Fibroblast of lung (primary cell): Measurements from ENCODE around the gene GDF9. TPM values are rescaled to one million over a fixed set of nuclear protein-coding genes. Genes with fewer than 3 reads are reported as not detected.

ENCODE experiments used
- DNase-seq, 2 donors: peaks; one replicate each; pipeline versions ENCODE4 v3.0.0 to v3.0.0-alpha.2; 2010; ENCODE audit warnings: low read depth in 2 of 2
- H2AFZ ChIP-seq: 2 replicates; pipeline ENCODE4 v1.5.1; 2012; ENCODE audit warnings: low read length, control low read depth, inconsistent platforms
- H3K27ac ChIP-seq: 2 replicates; pipeline ENCODE4 v1.5.1; 2011; ENCODE audit warnings: low read length, control low read depth; ENCODE audit not compliant: insufficient read depth
- H3K27me3 ChIP-seq: 2 replicates; pipeline ENCODE4 v1.5.1; 2011; ENCODE audit warnings: mild to moderate bottlenecking, low read length; ENCODE audit not compliant: control insufficient read depth, insufficient read depth
- H3K36me3 ChIP-seq: 2 replicates; pipeline ENCODE4 v1.5.1; 2011; ENCODE audit warnings: low read length; ENCODE audit not compliant: control insufficient read depth, insufficient read depth
- H3K4me1 ChIP-seq: 2 replicates; pipeline ENCODE4 v1.5.1; 2011; ENCODE audit warnings: low read length; ENCODE audit not compliant: control insufficient read depth, insufficient read depth; ENCODE audit errors: extremely low read depth
- H3K4me2 ChIP-seq: 2 replicates; pipeline ENCODE4 v1.5.1; 2011; ENCODE audit warnings: low read length, control low read depth; ENCODE audit not compliant: insufficient read depth; ENCODE audit errors: extremely low read depth
- H3K4me3 ChIP-seq, 4 experiments: fragments of 200-600 bp in 1 of 4; sonication (generic) in 1 of 4; replicated peaks in 1 of 4; 2 replicates each; pipeline ENCODE4 v1.5.1; 2011 to 2016; ENCODE audit warnings: low read length in 4 of 4, low read depth in 3 of 4, mild to moderate bottlenecking in 3 of 4, control low read depth in 2 of 4, inconsistent platforms in 1 of 4, mixed read lengths in 1 of 4; ENCODE audit not compliant: insufficient read depth in 1 of 4; ENCODE audit errors: control extremely low read depth in 1 of 4
- H3K79me2 ChIP-seq: 2 replicates; pipeline ENCODE4 v1.5.1; 2012; ENCODE audit warnings: mild to moderate bottlenecking, low read length, inconsistent platforms; ENCODE audit not compliant: control insufficient read depth, insufficient read depth
- H3K9ac ChIP-seq: 2 replicates; pipeline ENCODE4 v1.5.1; 2011; ENCODE audit warnings: mild to moderate bottlenecking, low read length, control low read depth; ENCODE audit not compliant: insufficient read depth
- H3K9me3 ChIP-seq: 2 replicates; pipeline ENCODE4 v1.5.1; 2012; ENCODE audit warnings: low read depth, low read length; ENCODE audit not compliant: control insufficient read depth, insufficient read depth
- H4K20me1 ChIP-seq: 2 replicates; pipeline ENCODE4 v1.5.1; 2011; ENCODE audit warnings: low read length; ENCODE audit not compliant: control insufficient read depth, insufficient read depth; ENCODE audit errors: extremely low read depth
- EZH2 ChIP-seq: IDR thresholded peaks from 2 replicates; pipeline ENCODE4 v1.5.1; 2012; ENCODE audit warnings: low read length, control low read depth, mild to moderate bottlenecking; ENCODE audit errors: missing control alignments
- polyA plus RNA-seq, 2 donors: library from polyadenylated mRNA; depleted of rRNA in 1 of 2; stranded (reverse) in 1 of 2; unstranded in 1 of 2; fragments of >200 nt; gene quantifications; 2 replicates each; pipeline ENCODE4 v1.2.1, GENCODE V29; 2011 to 2012; ENCODE audit warnings: missing spikeins in 1 of 2
- total RNA-seq: library from RNA; depleted of rRNA; stranded (reverse); fragments of >200 nt; gene quantifications from 2 replicates; pipeline ENCODE4 v1.2.1, GENCODE V29; 2014
- TF ChIP-seq, protein P1 (sequence below), 2 donors: IDR thresholded peaks in 1 of 2; conservative IDR thresholded peaks in 1 of 2; 1 replicate in 1 of 2; 2 replicates in 1 of 2; pipeline ENCODE4 v1.5.1; 2011 to 2012; ENCODE audit warnings: low read length in 2 of 2, control low read depth in 1 of 2, inconsistent platforms in 1 of 2, low read depth in 1 of 2, mild to moderate bottlenecking in 1 of 2

The GDF9 gene
- total and polyA plus RNA-seq, 2 donors (not counting 1 experiment from before 2014, with no cell fraction given): 0.11 to 0.17 TPM

DNA sequence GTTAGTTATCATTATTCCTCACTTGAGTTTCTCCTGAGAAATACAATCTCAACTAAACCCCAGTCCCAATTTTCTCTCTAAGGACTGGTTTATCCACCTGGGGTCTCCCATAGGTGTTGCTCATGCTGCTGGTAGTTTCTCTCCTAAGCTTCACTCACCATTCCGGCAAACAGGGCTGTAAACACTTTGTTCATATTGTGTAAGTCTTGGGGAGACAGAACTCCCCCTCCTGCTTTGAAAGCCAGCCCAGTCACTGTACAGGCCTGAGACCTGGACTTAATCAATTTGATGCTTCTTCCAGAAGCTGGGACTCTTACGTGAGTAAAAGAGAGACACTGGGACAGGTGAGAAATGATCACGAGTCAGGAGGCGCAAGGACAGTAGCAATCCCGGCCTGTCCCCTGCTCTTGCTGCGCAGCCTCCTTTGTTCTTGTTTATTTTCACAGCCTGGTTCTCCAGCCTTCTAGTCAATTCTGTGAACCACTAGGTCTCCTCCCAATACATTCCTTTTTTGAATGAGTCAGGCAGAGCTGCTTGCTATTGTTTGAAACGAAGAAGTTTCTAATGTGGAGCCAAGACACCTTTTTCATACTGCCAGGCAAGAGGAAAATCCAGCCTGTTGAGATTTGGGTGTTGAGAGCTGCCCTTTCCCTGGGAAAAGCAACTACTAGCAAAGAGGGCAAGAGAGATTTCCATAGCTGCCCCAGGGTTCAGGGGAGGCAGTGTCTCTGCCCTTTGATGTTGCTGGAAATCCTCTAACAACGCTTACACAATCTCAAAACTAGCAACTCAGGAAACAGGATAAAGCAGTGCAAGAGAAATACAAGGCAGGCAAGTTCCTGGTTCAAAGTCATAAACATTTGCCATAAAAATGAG, 26.6 kb downstream of the GDF9 start:
- H3K9ac ChIP-seq: no peak overlapping the region
- no peaks in the 10 kb centered on the region for H3K36me3 ChIP-seq
- H3K9me3 ChIP-seq: no peaks in the 10 kb centered on the region
- H2AFZ ChIP-seq: peak overlapping the region; percentile 74
- H3K27ac ChIP-seq: peak overlapping the region; percentile 22
- H3K4me2 ChIP-seq: peak overlapping the region; percentile 39
- H3K4me3 ChIP-seq: no peak overlapping the region
- peak; percentile 68 to 88 for DNase-seq
- H3K4me1 ChIP-seq: peaks cover 13% of the 10 kb centered on the region
- no peaks in the 10 kb centered on the region for H3K79me2 ChIP-seq
- TF ChIP-seq EZH2: no peak
- TF ChIP-seq, protein P1, sequence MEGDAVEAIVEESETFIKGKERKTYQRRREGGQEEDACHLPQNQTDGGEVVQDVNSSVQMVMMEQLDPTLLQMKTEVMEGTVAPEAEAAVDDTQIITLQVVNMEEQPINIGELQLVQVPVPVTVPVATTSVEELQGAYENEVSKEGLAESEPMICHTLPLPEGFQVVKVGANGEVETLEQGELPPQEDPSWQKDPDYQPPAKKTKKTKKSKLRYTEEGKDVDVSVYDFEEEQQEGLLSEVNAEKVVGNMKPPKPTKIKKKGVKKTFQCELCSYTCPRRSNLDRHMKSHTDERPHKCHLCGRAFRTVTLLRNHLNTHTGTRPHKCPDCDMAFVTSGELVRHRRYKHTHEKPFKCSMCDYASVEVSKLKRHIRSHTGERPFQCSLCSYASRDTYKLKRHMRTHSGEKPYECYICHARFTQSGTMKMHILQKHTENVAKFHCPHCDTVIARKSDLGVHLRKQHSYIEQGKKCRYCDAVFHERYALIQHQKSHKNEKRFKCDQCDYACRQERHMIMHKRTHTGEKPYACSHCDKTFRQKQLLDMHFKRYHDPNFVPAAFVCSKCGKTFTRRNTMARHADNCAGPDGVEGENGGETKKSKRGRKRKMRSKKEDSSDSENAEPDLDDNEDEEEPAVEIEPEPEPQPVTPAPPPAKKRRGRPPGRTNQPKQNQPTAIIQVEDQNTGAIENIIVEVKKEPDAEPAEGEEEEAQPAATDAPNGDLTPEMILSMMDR (conservative IDR thresholded peaks at IDR 0.05 in 1 of 2, IDR thresholded peaks at IDR 0.05 in 1 of 2; ENCODE audit: low read depth in 1 of 2, low read length in 2 of 2): no peak
- no peaks in the 10 kb centered on the region for H3K27me3 ChIP-seq
- no peaks in the 10 kb centered on the region for H4K20me1 ChIP-seq

DNA sequence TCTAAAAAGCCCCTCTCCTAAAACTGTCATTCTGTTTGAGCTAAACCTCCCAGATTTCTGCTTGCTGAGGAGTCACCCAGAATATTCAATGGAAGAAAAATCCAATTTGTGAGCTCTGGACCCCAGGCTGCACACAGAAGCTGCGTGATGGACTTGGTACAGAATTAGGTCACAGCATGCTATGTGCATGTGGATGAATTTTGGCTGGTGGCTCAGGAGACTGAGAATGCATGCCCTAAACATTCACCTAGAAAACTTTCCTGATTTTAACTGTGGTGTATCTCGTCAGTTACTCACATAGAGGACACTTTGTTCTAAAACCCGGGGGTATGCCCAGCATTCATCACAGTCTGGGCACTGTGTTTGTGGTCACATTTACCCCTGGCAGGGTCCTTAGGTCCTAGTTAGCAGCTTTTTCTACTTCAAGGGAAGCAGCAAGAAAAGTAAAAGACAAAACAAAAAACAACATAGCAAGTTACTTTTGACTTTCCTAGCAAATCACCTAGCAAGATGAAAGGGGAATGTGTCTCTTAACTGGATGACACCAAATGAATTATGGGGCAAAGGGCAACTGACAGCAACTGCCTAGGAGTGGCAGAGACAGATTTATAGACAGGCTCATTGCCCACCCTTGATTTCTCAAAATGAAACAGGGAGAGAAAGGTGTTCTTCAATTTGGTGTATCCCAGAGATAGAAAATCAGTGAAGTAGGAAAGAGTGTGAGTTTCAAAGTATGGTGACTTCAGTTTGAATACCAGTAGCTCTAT, 27.6 kb downstream of the GDF9 start:
- no peaks in the 10 kb centered on the region for H3K36me3 ChIP-seq
- H3K4me3 ChIP-seq: no peak overlapping the region
- H3K4me1 ChIP-seq: peaks cover 13% of the 10 kb centered on the region
- no peaks in the 10 kb centered on the region for H3K79me2 ChIP-seq
- H3K9me3 ChIP-seq: no peaks in the 10 kb centered on the region
- H3K9ac ChIP-seq: no peak overlapping the region
- no peak overlapping the region for H3K27ac ChIP-seq
- TF ChIP-seq EZH2: no peak
- TF ChIP-seq, protein P1 (conservative IDR thresholded peaks at IDR 0.05 in 1 of 2, IDR thresholded peaks at IDR 0.05 in 1 of 2; ENCODE audit: low read depth in 1 of 2, low read length in 2 of 2): no peak
- H4K20me1 ChIP-seq: no peaks in the 10 kb centered on the region
- DNase-seq: no peak
- H3K27me3 ChIP-seq: no peaks in the 10 kb centered on the region
- H2AFZ ChIP-seq: no peak overlapping the region
- H3K4me2 ChIP-seq: no peak overlapping the region

DNA sequence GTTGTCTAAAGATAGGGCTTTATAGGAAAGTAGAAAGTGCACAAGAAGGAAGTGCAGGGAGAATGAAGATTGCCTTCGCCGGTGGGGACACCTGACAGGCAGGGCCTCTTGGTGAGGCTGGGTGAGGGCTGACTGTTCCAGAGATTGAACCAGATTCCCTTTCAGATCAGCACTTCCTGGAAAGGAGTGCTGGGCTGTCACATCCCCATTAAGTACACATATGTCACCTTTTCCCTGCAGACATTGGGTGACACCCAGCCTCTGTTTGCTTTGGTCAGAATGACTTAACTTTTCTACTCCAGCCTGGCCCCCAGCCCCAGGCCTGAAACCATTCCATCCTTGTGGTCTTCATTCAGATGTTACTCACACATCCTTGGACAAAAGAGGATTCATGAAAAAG, 28.4 kb downstream of the GDF9 start:
- TF ChIP-seq, protein P1 (conservative IDR thresholded peaks at IDR 0.05 in 1 of 2, IDR thresholded peaks at IDR 0.05 in 1 of 2; ENCODE audit: low read depth in 1 of 2, low read length in 2 of 2): no peak
- TF ChIP-seq EZH2: no peak
- no peaks in the 10 kb centered on the region for H4K20me1 ChIP-seq
- no peak overlapping the region for H2AFZ ChIP-seq
- H3K9ac ChIP-seq: no peak overlapping the region
- peaks cover 13% of the 10 kb centered on the region for H3K4me1 ChIP-seq
- no peak overlapping the region for H3K4me3 ChIP-seq
- H3K36me3 ChIP-seq: no peaks in the 10 kb centered on the region
- H3K27me3 ChIP-seq: no peaks in the 10 kb centered on the region
- H3K27ac ChIP-seq: no peak overlapping the region
- no peaks in the 10 kb centered on the region for H3K9me3 ChIP-seq
- H3K4me2 ChIP-seq: no peak overlapping the region
- no peaks in the 10 kb centered on the region for H3K79me2 ChIP-seq
- DNase-seq: no peak
